ENCODE data around the gene CEP72.
A peak's percentile ranks its signal among the peaks of the same experiment; 100 is the strongest.

The CEP72 gene

GRCh38 chr5:664343-664993 is 52.3 kb downstream of the CEP72 start:
- TF ChIP-seq CEBPB (IDR thresholded peaks at IDR 0.05) (no peak), USF1 (IDR thresholded peaks at IDR 0.05) (peak; percentile 44; the same call in 1 of the 2 replicates)
- TF ChIP-seq, protein P1, sequence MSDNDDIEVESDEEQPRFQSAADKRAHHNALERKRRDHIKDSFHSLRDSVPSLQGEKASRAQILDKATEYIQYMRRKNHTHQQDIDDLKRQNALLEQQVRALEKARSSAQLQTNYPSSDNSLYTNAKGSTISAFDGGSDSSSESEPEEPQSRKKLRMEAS (IDR thresholded peaks at IDR 0.05): peak; percentile 50

DNA sequence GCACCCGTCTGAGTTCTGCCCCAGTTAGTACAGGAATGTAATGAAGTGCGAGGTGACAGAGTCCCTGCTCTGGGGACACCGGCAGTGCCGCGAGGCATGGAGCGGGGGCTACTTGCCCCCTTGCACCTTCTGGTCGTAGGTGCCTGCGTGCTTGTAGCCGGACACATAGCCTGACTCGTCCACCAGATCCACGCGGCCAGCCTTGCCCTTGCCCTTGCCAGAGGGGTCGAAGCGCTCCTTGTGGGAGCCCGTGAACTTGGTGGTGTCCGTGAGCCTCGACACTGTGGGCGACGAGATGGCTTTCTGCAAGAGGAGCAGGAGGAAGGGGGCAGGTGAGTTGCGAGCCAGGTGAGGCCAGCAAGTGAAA is 52.8 kb downstream of the CEP72 start:
- TF ChIP-seq, protein P2, sequence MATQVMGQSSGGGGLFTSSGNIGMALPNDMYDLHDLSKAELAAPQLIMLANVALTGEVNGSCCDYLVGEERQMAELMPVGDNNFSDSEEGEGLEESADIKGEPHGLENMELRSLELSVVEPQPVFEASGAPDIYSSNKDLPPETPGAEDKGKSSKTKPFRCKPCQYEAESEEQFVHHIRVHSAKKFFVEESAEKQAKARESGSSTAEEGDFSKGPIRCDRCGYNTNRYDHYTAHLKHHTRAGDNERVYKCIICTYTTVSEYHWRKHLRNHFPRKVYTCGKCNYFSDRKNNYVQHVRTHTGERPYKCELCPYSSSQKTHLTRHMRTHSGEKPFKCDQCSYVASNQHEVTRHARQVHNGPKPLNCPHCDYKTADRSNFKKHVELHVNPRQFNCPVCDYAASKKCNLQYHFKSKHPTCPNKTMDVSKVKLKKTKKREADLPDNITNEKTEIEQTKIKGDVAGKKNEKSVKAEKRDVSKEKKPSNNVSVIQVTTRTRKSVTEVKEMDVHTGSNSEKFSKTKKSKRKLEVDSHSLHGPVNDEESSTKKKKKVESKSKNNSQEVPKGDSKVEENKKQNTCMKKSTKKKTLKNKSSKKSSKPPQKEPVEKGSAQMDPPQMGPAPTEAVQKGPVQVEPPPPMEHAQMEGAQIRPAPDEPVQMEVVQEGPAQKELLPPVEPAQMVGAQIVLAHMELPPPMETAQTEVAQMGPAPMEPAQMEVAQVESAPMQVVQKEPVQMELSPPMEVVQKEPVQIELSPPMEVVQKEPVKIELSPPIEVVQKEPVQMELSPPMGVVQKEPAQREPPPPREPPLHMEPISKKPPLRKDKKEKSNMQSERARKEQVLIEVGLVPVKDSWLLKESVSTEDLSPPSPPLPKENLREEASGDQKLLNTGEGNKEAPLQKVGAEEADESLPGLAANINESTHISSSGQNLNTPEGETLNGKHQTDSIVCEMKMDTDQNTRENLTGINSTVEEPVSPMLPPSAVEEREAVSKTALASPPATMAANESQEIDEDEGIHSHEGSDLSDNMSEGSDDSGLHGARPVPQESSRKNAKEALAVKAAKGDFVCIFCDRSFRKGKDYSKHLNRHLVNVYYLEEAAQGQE (IDR thresholded peaks at IDR 0.05; ENCODE audit: low read depth): no peak
- TF ChIP-seq EGR1 (IDR thresholded peaks at IDR 0.05): no peak

DNA sequence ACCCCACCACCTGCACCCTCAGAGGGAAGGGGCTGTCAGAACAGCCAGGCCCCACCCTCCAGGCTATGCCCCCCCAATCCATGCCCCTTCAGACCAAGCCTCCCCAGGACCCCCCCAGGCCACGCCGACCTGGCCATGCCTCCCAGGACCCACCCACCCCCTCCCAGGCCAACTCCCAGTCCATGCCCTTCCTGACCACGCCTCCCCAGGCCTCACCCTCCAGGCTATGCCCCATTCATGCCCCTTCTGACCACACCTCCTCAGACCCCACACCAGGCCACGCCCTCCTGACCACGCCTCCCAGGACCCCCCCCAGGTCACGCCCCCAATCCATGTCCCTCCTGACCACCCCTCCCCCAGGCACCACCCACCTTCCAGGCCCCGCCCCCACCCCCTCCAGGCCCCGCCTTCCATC is 53.4 kb downstream of the CEP72 start:
- TF ChIP-seq RAD21 (IDR thresholded peaks at IDR 0.05; ENCODE audit: low read depth): no peak
- TF ChIP-seq ZBTB7A (IDR thresholded peaks at IDR 0.05; ENCODE audit: low read depth): no peak
- TF ChIP-seq, protein P2 (IDR thresholded peaks at IDR 0.05; ENCODE audit: low read depth): no peak
- TF ChIP-seq YY1 (IDR thresholded peaks at IDR 0.05; ENCODE audit: low read depth): no peak
- TF ChIP-seq EP300 (IDR thresholded peaks at IDR 0.05; ENCODE audit: borderline replicate concordance): no peak
- TF ChIP-seq CEBPB (IDR thresholded peaks at IDR 0.05): no peak
- TF ChIP-seq EGR1 (IDR thresholded peaks at IDR 0.05): no peak
- TF ChIP-seq, protein P1 (IDR thresholded peaks at IDR 0.05): no peak
- TF ChIP-seq TCF12 (IDR thresholded peaks at IDR 0.05; ENCODE audit: low read depth): no peak
- TF ChIP-seq FOXM1 (IDR thresholded peaks at IDR 0.05; ENCODE audit: borderline replicate concordance, low read depth): no peak
- TF ChIP-seq NFIC (IDR thresholded peaks at IDR 0.05): no peak
- no peak for TF ChIP-seq TEAD4 (IDR thresholded peaks at IDR 0.05)
- no peak for TF ChIP-seq USF1 (IDR thresholded peaks at IDR 0.05)
- TF ChIP-seq TAF1 (IDR thresholded peaks at IDR 0.05; ENCODE audit: low read depth): no peak
- no peak for TF ChIP-seq CREB1 (IDR thresholded peaks at IDR 0.05; ENCODE audit: low read depth)

- TF ChIP-seq EGR1 (IDR thresholded peaks at IDR 0.05): no peak
- TF ChIP-seq FOXM1 (IDR thresholded peaks at IDR 0.05; ENCODE audit: borderline replicate concordance, low read depth): no peak
- TF ChIP-seq YY1 (IDR thresholded peaks at IDR 0.05; ENCODE audit: low read depth): no peak
- no peak for TF ChIP-seq TEAD4 (IDR thresholded peaks at IDR 0.05)
- no peak for TF ChIP-seq RAD21 (IDR thresholded peaks at IDR 0.05; ENCODE audit: low read depth)
- no peak for TF ChIP-seq TAF1 (IDR thresholded peaks at IDR 0.05; ENCODE audit: low read depth)
- no peak for TF ChIP-seq TCF12 (IDR thresholded peaks at IDR 0.05; ENCODE audit: low read depth)
- TF ChIP-seq USF1 (IDR thresholded peaks at IDR 0.05): no peak
- no peak for TF ChIP-seq CEBPB (IDR thresholded peaks at IDR 0.05)
- no peak for TF ChIP-seq CREB1 (IDR thresholded peaks at IDR 0.05; ENCODE audit: low read depth)
- no peak for TF ChIP-seq ZBTB7A (IDR thresholded peaks at IDR 0.05; ENCODE audit: low read depth)
- TF ChIP-seq, protein P1 (IDR thresholded peaks at IDR 0.05): no peak
- TF ChIP-seq, protein P2 (IDR thresholded peaks at IDR 0.05; ENCODE audit: low read depth): no peak
- TF ChIP-seq EP300 (IDR thresholded peaks at IDR 0.05; ENCODE audit: borderline replicate concordance): no peak
Measured at GRCh38 chr5:665956-666711, 54.0 kb downstream of the CEP72 start.

Data from Ishikawa (cell line).